ENCODE results near the gene ZFYVE9.

The ZFYVE9 gene

GRCh38 chr1:52288286-52288685 is 146.4 kb downstream of the ZFYVE9 start:
- Mint-ChIP-seq H3K27ac (no peak overlapping the region), H3K27me3 (no peaks in the 10 kb centered on the region), H3K4me3 (no peak overlapping the region), H3K36me3 (ENCODE audit: low read depth) (no peaks in the 10 kb centered on the region), H3K9me3 (no peaks in the 10 kb centered on the region), H3K4me1 (no peaks in the 10 kb centered on the region)
- DNase-seq (no peak), ATAC-seq (peak; percentile 20)

- Mint-ChIP-seq H3K4me1 (no peaks in the 10 kb centered on the region), H3K9me3 (no peaks in the 10 kb centered on the region), H3K27ac (no peak overlapping the region), H3K27me3 (no peaks in the 10 kb centered on the region), H3K36me3 (ENCODE audit: low read depth) (peaks cover 2% of the 10 kb centered on the region), H3K4me3 (no peak overlapping the region)
- no peak for DNase-seq
- ATAC-seq: no peak
These were observed 152.7 kb downstream of the ZFYVE9 start for GRCh38 chr1:52294580-52294979.

GRCh38 chr1:52296345-52296744 is 154.5 kb downstream of the ZFYVE9 start:
- Mint-ChIP-seq H3K9me3 (no peaks in the 10 kb centered on the region), H3K27ac (no peak overlapping the region), H3K4me3 (no peak overlapping the region), H3K36me3 (ENCODE audit: low read depth) (peaks cover 2% of the 10 kb centered on the region), H3K27me3 (no peaks in the 10 kb centered on the region), H3K4me1 (no peaks in the 10 kb centered on the region)
- DNase-seq (no peak), ATAC-seq (no peak)

- no peak for DNase-seq
- peaks cover 6% of the 10 kb centered on the region for H3K36me3 Mint-ChIP-seq (ENCODE audit: low read depth)
- H3K9me3 Mint-ChIP-seq: no peaks in the 10 kb centered on the region
- no peak for ATAC-seq
- H3K4me3 Mint-ChIP-seq: no peak overlapping the region
- no peaks in the 10 kb centered on the region for H3K27me3 Mint-ChIP-seq
- H3K4me1 Mint-ChIP-seq: no peaks in the 10 kb centered on the region
- H3K27ac Mint-ChIP-seq: no peak overlapping the region
These were observed 163.7 kb downstream of the ZFYVE9 start for GRCh38 chr1:52305417-52306226.

GRCh38 chr1:52306227-52307006 is 164.5 kb downstream of the ZFYVE9 start:
- no peak overlapping the region for H3K4me3 Mint-ChIP-seq
- ATAC-seq (no peak), DNase-seq (no peak)
- H3K36me3 Mint-ChIP-seq (ENCODE audit: low read depth): peaks cover 6% of the 10 kb centered on the region
- H3K9me3 Mint-ChIP-seq: no peaks in the 10 kb centered on the region
- H3K27me3 Mint-ChIP-seq: no peaks in the 10 kb centered on the region
- H3K4me1 Mint-ChIP-seq: no peaks in the 10 kb centered on the region
- no peak overlapping the region for H3K27ac Mint-ChIP-seq

GRCh38 chr1:52321061-52321460 is 179.2 kb downstream of the ZFYVE9 start:
- Mint-ChIP-seq H3K27ac (no peak overlapping the region), H3K4me3 (no peak overlapping the region), H3K27me3 (no peaks in the 10 kb centered on the region), H3K36me3 (ENCODE audit: low read depth) (no peaks in the 10 kb centered on the region), H3K4me1 (no peaks in the 10 kb centered on the region), H3K9me3 (no peaks in the 10 kb centered on the region)
- ATAC-seq (no peak), DNase-seq (no peak)

- Mint-ChIP-seq H3K4me1 (no peaks in the 10 kb centered on the region), H3K9me3 (no peaks in the 10 kb centered on the region), H3K4me3 (no peak overlapping the region), H3K27me3 (no peaks in the 10 kb centered on the region), H3K36me3 (ENCODE audit: low read depth) (no peaks in the 10 kb centered on the region), H3K27ac (no peak overlapping the region)
- DNase-seq (no peak), ATAC-seq (no peak)
These were observed 181.8 kb downstream of the ZFYVE9 start for GRCh38 chr1:52323731-52324130.

GRCh38 chr1:52325786-52326185 is 183.9 kb downstream of the ZFYVE9 start:
- no peaks in the 10 kb centered on the region for H3K27me3 Mint-ChIP-seq
- H3K36me3 Mint-ChIP-seq (ENCODE audit: low read depth): no peaks in the 10 kb centered on the region
- ATAC-seq (no peak), DNase-seq (no peak)
- no peak overlapping the region for H3K27ac Mint-ChIP-seq
- H3K4me3 Mint-ChIP-seq: no peak overlapping the region
- peaks cover 2% of the 10 kb centered on the region for H3K4me1 Mint-ChIP-seq
- H3K9me3 Mint-ChIP-seq: no peaks in the 10 kb centered on the region

GRCh38 chr1:52328615-52329014 is 186.7 kb downstream of the ZFYVE9 start:
- no peaks in the 10 kb centered on the region for H3K27me3 Mint-ChIP-seq
- H3K4me3 Mint-ChIP-seq: no peak overlapping the region
- no peak overlapping the region for H3K27ac Mint-ChIP-seq
- H3K9me3 Mint-ChIP-seq: no peaks in the 10 kb centered on the region
- no peak for DNase-seq
- ATAC-seq: no peak
- H3K4me1 Mint-ChIP-seq: peaks cover 2% of the 10 kb centered on the region
- H3K36me3 Mint-ChIP-seq (ENCODE audit: low read depth): no peaks in the 10 kb centered on the region

GRCh38 chr1:52332411-52332810 is 190.5 kb downstream of the ZFYVE9 start:
- H3K4me1 Mint-ChIP-seq: peaks cover 2% of the 10 kb centered on the region
- no peak for DNase-seq
- H3K4me3 Mint-ChIP-seq: no peak overlapping the region
- H3K36me3 Mint-ChIP-seq (ENCODE audit: low read depth): no peaks in the 10 kb centered on the region
- no peak for ATAC-seq
- H3K9me3 Mint-ChIP-seq: no peaks in the 10 kb centered on the region
- H3K27me3 Mint-ChIP-seq: no peaks in the 10 kb centered on the region
- no peak overlapping the region for H3K27ac Mint-ChIP-seq

- Mint-ChIP-seq H3K27me3 (no peaks in the 10 kb centered on the region), H3K9me3 (no peaks in the 10 kb centered on the region), H3K4me1 (peaks cover 2% of the 10 kb centered on the region), H3K36me3 (ENCODE audit: low read depth) (peaks cover 2% of the 10 kb centered on the region), H3K27ac (no peak overlapping the region), H3K4me3 (no peak overlapping the region)
- ATAC-seq (no peak), DNase-seq (no peak)
These were observed 193.1 kb downstream of the ZFYVE9 start for GRCh38 chr1:52334906-52335528.

- no peak for ATAC-seq
- H3K9me3 Mint-ChIP-seq: no peaks in the 10 kb centered on the region
These were observed 195.6 kb downstream of the ZFYVE9 start for GRCh38 chr1:52337439-52337838.

GRCh38 chr1:52341655-52342260 is 199.9 kb downstream of the ZFYVE9 start:
- no peaks in the 10 kb centered on the region for H3K4me1 Mint-ChIP-seq
- H3K4me3 Mint-ChIP-seq: no peak overlapping the region
- H3K36me3 Mint-ChIP-seq (ENCODE audit: low read depth): peaks cover 2% of the 10 kb centered on the region
- no peaks in the 10 kb centered on the region for H3K9me3 Mint-ChIP-seq
- DNase-seq (no peak), ATAC-seq (no peak)
- H3K27ac Mint-ChIP-seq: no peak overlapping the region
- H3K27me3 Mint-ChIP-seq: no peaks in the 10 kb centered on the region

More at GRCh38 chr1:52337439-52337838, 195.6 kb downstream of the ZFYVE9 start:
- Mint-ChIP-seq H3K4me1 (no peaks in the 10 kb centered on the region), H3K36me3 (ENCODE audit: low read depth) (peaks cover 2% of the 10 kb centered on the region), H3K27me3 (no peaks in the 10 kb centered on the region), H3K4me3 (no peak overlapping the region), H3K27ac (no peak overlapping the region)
- no peak for DNase-seq

GRCh38 chr1:52343979-52344378 is 202.1 kb downstream of the ZFYVE9 start:
- Mint-ChIP-seq H3K4me1 (no peaks in the 10 kb centered on the region), H3K27ac (no peak overlapping the region), H3K36me3 (ENCODE audit: low read depth) (peaks cover 4% of the 10 kb centered on the region), H3K27me3 (no peaks in the 10 kb centered on the region), H3K4me3 (no peak overlapping the region), H3K9me3 (no peaks in the 10 kb centered on the region)
- no peak for DNase-seq
- no peak for ATAC-seq

Measured in activated naive CD8-positive, alpha-beta T cell treated with anti-CD3 and anti-CD28 coated beads, Interleukin-2, amount 50 U/mL, for 24 hours (primary cell).